ENCODE measurements around the gene TINAG.
"Not testable (repeated sequence)": the region's sequence is repeated elsewhere in the genome, so short reads cannot be mapped to it uniquely, and the experiment has no call there.

TINAG gene

GRCh38 chr6:54307439-54307910 is 766 bp upstream of the TINAG start:
- no peak for DNase-seq (ENCODE audit: extremely low read depth in 1 of 2, low read depth in 1 of 2)

- DNase-seq (ENCODE audit: extremely low read depth in 1 of 2, low read depth in 1 of 2) = no peak
Measured at GRCh38 chr6:54308986-54309315, 710 bp downstream of the TINAG start.

GRCh38 chr6:54310377-54311152 is 2.3 kb downstream of the TINAG start:
- no peak for DNase-seq (ENCODE audit: extremely low read depth in 1 of 2, low read depth in 1 of 2)

GRCh38 chr6:54315656-54316055 is 7.4 kb downstream of the TINAG start:
- no peak for DNase-seq (ENCODE audit: extremely low read depth in 1 of 2, low read depth in 1 of 2)

GRCh38 chr6:54320871-54321270 is 12.6 kb downstream of the TINAG start:
- DNase-seq (ENCODE audit: extremely low read depth in 1 of 2, low read depth in 1 of 2) = no peak

GRCh38 chr6:54327631-54328030 is 19.4 kb downstream of the TINAG start:
- DNase-seq (ENCODE audit: extremely low read depth in 1 of 2, low read depth in 1 of 2) = no peak

- not testable (repeated sequence) for DNase-seq (ENCODE audit: extremely low read depth in 1 of 2, low read depth in 1 of 2)
Measured at GRCh38 chr6:54331571-54331970, 23.3 kb downstream of the TINAG start.

GRCh38 chr6:54335871-54336270 is 27.6 kb downstream of the TINAG start:
- no peak for DNase-seq (ENCODE audit: extremely low read depth in 1 of 2, low read depth in 1 of 2)

GRCh38 chr6:54353975-54354374 is 45.7 kb downstream of the TINAG start:
- no peak for DNase-seq (ENCODE audit: extremely low read depth in 1 of 2, low read depth in 1 of 2)

- DNase-seq (ENCODE audit: extremely low read depth in 1 of 2, low read depth in 1 of 2) = no peak
Measured at GRCh38 chr6:54354608-54355007, 46.4 kb downstream of the TINAG start.

- no peak for DNase-seq (ENCODE audit: extremely low read depth in 1 of 2, low read depth in 1 of 2)
Measured at GRCh38 chr6:54357141-54357540, 48.9 kb downstream of the TINAG start.

- no peak for DNase-seq (ENCODE audit: extremely low read depth in 1 of 2, low read depth in 1 of 2)
Measured at GRCh38 chr6:54361188-54361587, 52.9 kb downstream of the TINAG start.

- no peak for DNase-seq (ENCODE audit: extremely low read depth in 1 of 2, low read depth in 1 of 2)
Measured at GRCh38 chr6:54361734-54362133, 53.5 kb downstream of the TINAG start.

GRCh38 chr6:54366667-54367327 is 58.6 kb downstream of the TINAG start:
- no peak for DNase-seq (ENCODE audit: extremely low read depth in 1 of 2, low read depth in 1 of 2)

- DNase-seq (ENCODE audit: extremely low read depth in 1 of 2, low read depth in 1 of 2) = no peak
Measured at GRCh38 chr6:54377776-54378175, 69.5 kb downstream of the TINAG start.

- DNase-seq (ENCODE audit: extremely low read depth in 1 of 2, low read depth in 1 of 2) = no peak
Measured at GRCh38 chr6:54386295-54386694, 78.1 kb downstream of the TINAG start.

- DNase-seq (ENCODE audit: extremely low read depth in 1 of 2, low read depth in 1 of 2) = no peak
Measured at GRCh38 chr6:54390362-54390761, 82.1 kb downstream of the TINAG start.

- DNase-seq (ENCODE audit: extremely low read depth in 1 of 2, low read depth in 1 of 2) = no peak
Measured at GRCh38 chr6:54391577-54391976, 83.3 kb downstream of the TINAG start.

GRCh38 chr6:54403096-54403495 is 94.9 kb downstream of the TINAG start:
- no peak for DNase-seq (ENCODE audit: extremely low read depth in 1 of 2, low read depth in 1 of 2)

- DNase-seq (ENCODE audit: extremely low read depth in 1 of 2, low read depth in 1 of 2) = no peak
Measured at GRCh38 chr6:54404791-54405190, 96.5 kb downstream of the TINAG start.

- DNase-seq (ENCODE audit: extremely low read depth in 1 of 2, low read depth in 1 of 2) = no peak
Measured at GRCh38 chr6:54411767-54412166, 103.5 kb downstream of the TINAG start.

GRCh38 chr6:54415517-54415916 is 107.3 kb downstream of the TINAG start:
- no peak for DNase-seq (ENCODE audit: extremely low read depth in 1 of 2, low read depth in 1 of 2)
